Measurements from ENCODE around the gene ELAC2.

Gene ELAC2

DNA sequence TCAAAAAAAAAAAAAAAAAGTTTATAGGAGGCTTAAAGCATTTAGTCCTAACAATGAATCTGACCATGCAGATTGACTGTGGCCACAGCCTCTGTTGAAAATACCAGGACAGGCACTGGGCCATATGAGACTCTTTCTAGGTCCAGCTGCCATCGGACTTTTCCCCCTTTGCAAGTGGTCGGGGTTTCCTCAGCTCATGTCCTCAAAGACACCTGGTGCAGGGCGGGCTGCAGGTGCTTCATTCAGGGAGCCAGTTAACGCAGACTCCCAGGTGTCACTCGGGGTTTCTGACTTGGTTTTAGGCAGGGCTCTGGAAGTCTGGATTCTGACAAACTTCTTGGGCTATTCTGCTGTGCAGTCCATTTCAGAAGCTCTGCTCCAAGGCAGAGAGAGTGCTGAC is 20.9 kb downstream of the ELAC2 start:
- no peak overlapping the region for H3K4me3 ChIP-seq (ENCODE audit: low read length, poor library complexity, severe bottlenecking)
- H3K4me1 ChIP-seq (ENCODE audit: insufficient read depth, low read length, poor library complexity, severe bottlenecking), result no peaks in the 10 kb centered on the region
- no peaks in the 10 kb centered on the region for H3K27me3 ChIP-seq (ENCODE audit: insufficient read depth, low read length, poor library complexity, severe bottlenecking)
- no peak overlapping the region for H3K4me2 ChIP-seq (ENCODE audit: low read depth, low read length, poor library complexity, severe bottlenecking)
- no peaks in the 10 kb centered on the region for H3K9me2 ChIP-seq (replicated peaks; ENCODE audit: low read depth, low read length)
- H3K9ac ChIP-seq (ENCODE audit: low read depth, low read length, poor library complexity, severe bottlenecking), result no peak overlapping the region
- no peak overlapping the region for H2AFZ ChIP-seq (ENCODE audit: low read length)
- peaks cover 93% of the 10 kb centered on the region; the same call in 1 of the 2 replicates for H3K36me3 ChIP-seq (ENCODE audit: insufficient read depth, low read length)
- H4K20me1 ChIP-seq (ENCODE audit: insufficient read depth, low read length, poor library complexity, severe bottlenecking), result no peaks in the 10 kb centered on the region
- no peaks in the 10 kb centered on the region for H3K79me2 ChIP-seq (ENCODE audit: insufficient read depth, low read length)
- H3F3A ChIP-seq (ENCODE audit: low read depth), result no peaks in the 10 kb centered on the region
- H3K9me3 ChIP-seq (ENCODE audit: insufficient read depth, low read depth, low read length), result no peaks in the 10 kb centered on the region
- TF ChIP-seq EZH2phosphoT487 (IDR thresholded peaks at IDR 0.05; ENCODE audit: borderline replicate concordance), result no peak
- no peak for TF ChIP-seq CTCF (conservative IDR thresholded peaks at IDR 0.05; ENCODE audit: low read length)

DNA sequence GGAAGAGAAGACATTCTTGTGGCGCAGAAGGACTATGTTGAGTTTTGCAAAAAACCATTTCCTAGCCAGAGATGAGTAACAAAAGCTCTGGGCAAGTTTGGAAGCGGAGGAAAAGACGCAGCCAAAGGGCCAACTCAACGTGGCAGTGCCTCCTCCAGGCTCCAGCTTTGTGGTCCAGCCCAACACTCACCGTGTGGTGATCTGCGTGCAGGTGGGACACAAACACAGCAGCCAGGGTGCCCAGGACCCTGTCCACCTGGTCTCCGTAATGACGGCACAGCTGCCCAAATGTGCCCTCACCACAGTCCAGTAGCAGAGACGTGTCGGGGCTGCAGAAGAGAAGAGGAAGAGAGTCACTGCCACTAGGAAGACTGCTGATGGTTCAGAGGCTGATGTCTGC is 21.5 kb downstream of the ELAC2 start:
- no peaks in the 10 kb centered on the region for H3F3A ChIP-seq (ENCODE audit: low read depth)
- H3K79me2 ChIP-seq (ENCODE audit: insufficient read depth, low read length), result no peaks in the 10 kb centered on the region
- H3K4me3 ChIP-seq (ENCODE audit: low read length, poor library complexity, severe bottlenecking), result no peak overlapping the region
- TF ChIP-seq CTCF (conservative IDR thresholded peaks at IDR 0.05; ENCODE audit: low read length) (no peak), EZH2phosphoT487 (IDR thresholded peaks at IDR 0.05; ENCODE audit: borderline replicate concordance) (no peak)
- H4K20me1 ChIP-seq (ENCODE audit: insufficient read depth, low read length, poor library complexity, severe bottlenecking), result no peaks in the 10 kb centered on the region
- H2AFZ ChIP-seq (ENCODE audit: low read length), result no peak overlapping the region
- H3K4me1 ChIP-seq (ENCODE audit: insufficient read depth, low read length, poor library complexity, severe bottlenecking), result no peaks in the 10 kb centered on the region
- no peaks in the 10 kb centered on the region for H3K27me3 ChIP-seq (ENCODE audit: insufficient read depth, low read length, poor library complexity, severe bottlenecking)
- H3K9me2 ChIP-seq (replicated peaks; ENCODE audit: low read depth, low read length), result no peaks in the 10 kb centered on the region
- no peak overlapping the region for H3K4me2 ChIP-seq (ENCODE audit: low read depth, low read length, poor library complexity, severe bottlenecking)
- peaks cover 90% of the 10 kb centered on the region; the same call in 1 of the 2 replicates for H3K36me3 ChIP-seq (ENCODE audit: insufficient read depth, low read length)
- no peak overlapping the region for H3K9ac ChIP-seq (ENCODE audit: low read depth, low read length, poor library complexity, severe bottlenecking)
- H3K9me3 ChIP-seq (ENCODE audit: insufficient read depth, low read depth, low read length), result no peaks in the 10 kb centered on the region

DNA sequence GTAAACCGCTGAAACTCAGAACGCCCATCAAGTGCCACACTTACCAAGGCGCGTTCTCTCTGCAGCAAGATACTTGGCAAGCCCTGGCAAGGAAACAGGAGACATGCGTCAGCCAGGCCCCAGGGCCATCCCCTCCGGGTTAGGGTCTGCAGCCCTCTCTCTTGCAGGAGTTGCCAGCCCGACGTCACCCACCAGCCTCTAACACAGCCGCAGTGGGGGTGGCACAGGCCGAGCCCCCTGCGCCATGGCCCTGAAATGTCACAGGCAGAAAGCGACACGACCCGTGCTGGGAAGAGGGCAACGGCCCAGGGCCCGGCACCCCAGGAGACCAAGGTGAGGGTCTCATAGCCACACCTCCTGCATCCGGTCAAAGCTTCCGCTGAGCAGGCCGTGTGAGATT is 21.9 kb downstream of the ELAC2 start:
- Histone ChIP-seq H3K9ac (ENCODE audit: low read depth, low read length, poor library complexity, severe bottlenecking) (no peak overlapping the region), H3F3A (ENCODE audit: low read depth) (no peaks in the 10 kb centered on the region), H3K27me3 (ENCODE audit: insufficient read depth, low read length, poor library complexity, severe bottlenecking) (no peaks in the 10 kb centered on the region), H3K4me3 (ENCODE audit: low read length, poor library complexity, severe bottlenecking) (no peak overlapping the region), H4K20me1 (ENCODE audit: insufficient read depth, low read length, poor library complexity, severe bottlenecking) (no peaks in the 10 kb centered on the region), H3K9me3 (ENCODE audit: insufficient read depth, low read depth, low read length) (no peaks in the 10 kb centered on the region), H3K4me1 (ENCODE audit: insufficient read depth, low read length, poor library complexity, severe bottlenecking) (no peaks in the 10 kb centered on the region), H2AFZ (ENCODE audit: low read length) (no peak overlapping the region), H3K4me2 (ENCODE audit: low read depth, low read length, poor library complexity, severe bottlenecking) (no peak overlapping the region), H3K9me2 (replicated peaks; ENCODE audit: low read depth, low read length) (no peaks in the 10 kb centered on the region), H3K36me3 (ENCODE audit: insufficient read depth, low read length) (peaks cover 87% of the 10 kb centered on the region; the same call in 1 of the 2 replicates), H3K79me2 (ENCODE audit: insufficient read depth, low read length) (no peaks in the 10 kb centered on the region)
- TF ChIP-seq EZH2phosphoT487 (IDR thresholded peaks at IDR 0.05; ENCODE audit: borderline replicate concordance) (no peak), CTCF (conservative IDR thresholded peaks at IDR 0.05; ENCODE audit: low read length) (no peak)

All from Loucy (cell line).